GM11168 (cell line): ENCODE data around the gene ZNF26.
"Not testable (repeated sequence)": the region's sequence is repeated elsewhere in the genome, so short reads cannot be mapped to it uniquely, and the experiment has no call there.

Source experiments
- in situ Hi-C: fragments of 300-500 bp; cut with MboI; formaldehyde crosslinking; loops from one replicate; pipeline ENCODE4 v1.12.0; 2022; ENCODE audit warnings: low sequenced_read_pairs; ENCODE audit not compliant: unreplicated experiment

ZNF26 gene

GRCh38 chr12:132986001-132986884 is at the start of gene ZNF26:
Gene ZNF26 (plus strand): TSS chr12:132986367. CDS start chr12:132986841, 474 bp downstream.
- in situ Hi-C loops: no loop called here

- in situ Hi-C loops: not testable (repeated sequence)
These were observed 49.2 kb upstream of the ZNF26 start for GRCh38 chr12:132936921-132937320.

- in situ Hi-C loops: no loop called here
These were observed 48.7 kb upstream of the ZNF26 start for GRCh38 chr12:132937476-132937875.

GRCh38 chr12:132938807-132939206 is 47.4 kb upstream of the ZNF26 start:
- in situ Hi-C loops: not testable (repeated sequence)

- in situ Hi-C loops: no loop called here
These were observed 46.0 kb upstream of the ZNF26 start for GRCh38 chr12:132940071-132940719.

- in situ Hi-C loops: no loop called here
These were observed 44.7 kb upstream of the ZNF26 start for GRCh38 chr12:132941336-132941954.

- in situ Hi-C loops: no loop called here
These were observed 43.6 kb upstream of the ZNF26 start for GRCh38 chr12:132942611-132943010.

GRCh38 chr12:132945806-132946205 is 40.4 kb upstream of the ZNF26 start:
- in situ Hi-C loops: no loop called here

GRCh38 chr12:132946246-132946820 is 39.8 kb upstream of the ZNF26 start:
- in situ Hi-C loops: no loop called here

- in situ Hi-C loops: no loop called here
These were observed 37.8 kb upstream of the ZNF26 start for GRCh38 chr12:132948146-132949066.

- in situ Hi-C loops: no loop called here
These were observed 36.0 kb upstream of the ZNF26 start for GRCh38 chr12:132949936-132950837.

GRCh38 chr12:132950844-132951535 is 35.2 kb upstream of the ZNF26 start:
- in situ Hi-C loops: no loop called here

GRCh38 chr12:132951649-132952048 is 34.5 kb upstream of the ZNF26 start:
- in situ Hi-C loops: no loop called here

- in situ Hi-C loops: no loop called here
These were observed 33.6 kb upstream of the ZNF26 start for GRCh38 chr12:132952371-132953162.

GRCh38 chr12:132953163-132953425 is 33.1 kb upstream of the ZNF26 start:
- in situ Hi-C loops: no loop called here

- in situ Hi-C loops: no loop called here
These were observed 32.4 kb upstream of the ZNF26 start for GRCh38 chr12:132953771-132954170.

GRCh38 chr12:132954471-132955048 is 31.6 kb upstream of the ZNF26 start:
- in situ Hi-C loops: no loop called here
